ENCODE results near the gene KLF11. TPM values are rescaled to one million over a fixed set of nuclear protein-coding genes. Genes with fewer than 3 reads are reported as not detected.
A peak's percentile ranks its signal among the peaks of the same experiment; 100 is the strongest.

KLF11 gene
- total RNA-seq, 3 donors from 2014 or later, result 22.0 to 27.5 (median 22.2) TPM

DNA sequence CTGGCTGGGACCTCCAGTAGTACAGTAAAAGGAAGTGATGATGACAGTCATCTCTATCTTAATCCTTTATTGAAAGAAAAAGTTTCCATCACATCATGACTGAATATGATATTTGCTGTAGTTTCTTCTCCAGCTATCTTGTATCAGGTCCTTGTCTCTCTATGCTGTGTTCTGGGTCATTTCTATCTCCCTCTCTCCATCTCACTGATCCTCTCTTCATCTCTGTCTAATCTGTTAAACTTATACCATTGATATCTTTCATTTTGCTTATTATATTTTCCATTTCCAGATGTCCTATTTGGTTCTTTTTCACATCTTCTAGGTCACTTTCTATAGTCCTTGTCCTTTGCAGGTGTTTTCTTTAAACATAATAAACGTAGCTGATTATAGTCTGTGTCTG lies 24.5 kb downstream of the KLF11 start:
- TF ChIP-seq POLR2AphosphoS5 (IDR thresholded peaks at IDR 0.05) (no peak), CTCF (IDR thresholded peaks at IDR 0.05) (no peak), POLR2A (IDR thresholded peaks at IDR 0.05) (no peak)
- H3K9me3 ChIP-seq, result no peaks in the 10 kb centered on the region
- H3K27ac ChIP-seq, result no peak overlapping the region
- H3K27me3 ChIP-seq, result no peaks in the 10 kb centered on the region
- DNase-seq (ENCODE audit: low spot score in 2 of 2), result no peak
- H3K4me1 ChIP-seq, result no peaks in the 10 kb centered on the region
- H3K4me3 ChIP-seq, result no peak overlapping the region
- intact Hi-C loops (cut with DNase I; ENCODE audit: low total_unique reads), result loop anchor here (5.0 kb wide), 1 partner anchor 1091 kb away; no protein-coding TSS in a partner anchor
- H3K36me3 ChIP-seq, result no peaks in the 10 kb centered on the region

DNA sequence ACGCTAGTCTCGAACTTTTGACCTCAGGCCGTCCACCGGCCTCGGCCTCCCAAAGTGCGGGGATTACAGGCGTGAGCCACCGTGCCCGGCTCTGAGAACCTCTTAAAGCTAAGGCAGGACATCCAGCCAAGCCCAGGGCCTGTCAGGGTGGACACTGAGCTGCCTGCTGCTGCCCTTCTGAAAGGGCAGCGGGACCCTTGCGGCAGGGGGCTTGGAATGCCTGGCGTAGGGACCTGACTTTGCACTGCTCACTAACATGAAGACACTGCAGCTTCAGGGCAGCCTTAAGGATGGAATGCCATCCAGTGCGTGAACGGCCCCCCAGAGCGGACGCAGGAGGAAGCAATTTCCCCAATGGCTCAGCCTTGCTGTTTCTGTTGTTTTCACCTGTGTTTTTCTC lies 27.8 kb downstream of the KLF11 start:
- H3K4me3 ChIP-seq, result no peak overlapping the region
- no peaks in the 10 kb centered on the region for H3K27me3 ChIP-seq
- no peak for DNase-seq (ENCODE audit: low spot score in 2 of 2)
- H3K4me1 ChIP-seq, result no peaks in the 10 kb centered on the region
- no peaks in the 10 kb centered on the region for H3K9me3 ChIP-seq
- TF ChIP-seq CTCF (IDR thresholded peaks at IDR 0.05), result no peak
- intact Hi-C loops (cut with DNase I; ENCODE audit: low total_unique reads), result no loop called here
- H3K36me3 ChIP-seq, result no peaks in the 10 kb centered on the region
- H3K27ac ChIP-seq, result no peak overlapping the region

GRCh38 chr2:10071595-10071994 lies 28.2 kb downstream of the KLF11 start:
- H3K4me1 ChIP-seq, result no peaks in the 10 kb centered on the region
- no peak for DNase-seq (ENCODE audit: low spot score in 2 of 2)
- TF ChIP-seq POLR2A (IDR thresholded peaks at IDR 0.05), result no peak
- no peak for TF ChIP-seq POLR2AphosphoS5 (IDR thresholded peaks at IDR 0.05)
- TF ChIP-seq CTCF (IDR thresholded peaks at IDR 0.05), result no peak
- intact Hi-C loops (cut with DNase I; ENCODE audit: low total_unique reads), result no loop called here
- H3K27me3 ChIP-seq, result no peaks in the 10 kb centered on the region
- H3K36me3 ChIP-seq, result no peaks in the 10 kb centered on the region
- no peaks in the 10 kb centered on the region for H3K9me3 ChIP-seq
- H3K27ac ChIP-seq, result no peak overlapping the region
- H3K4me3 ChIP-seq, result no peak overlapping the region

- no peaks in the 10 kb centered on the region for H3K9me3 ChIP-seq
- H3K27me3 ChIP-seq, result no peaks in the 10 kb centered on the region
- DNase-seq (ENCODE audit: low spot score in 2 of 2), result peak; percentile 74 to 84
- H3K4me3 ChIP-seq, result no peak overlapping the region
- intact Hi-C loops (cut with DNase I; ENCODE audit: low total_unique reads), result no loop called here
- TF ChIP-seq POLR2AphosphoS5 (IDR thresholded peaks at IDR 0.05) (no peak), CTCF (IDR thresholded peaks at IDR 0.05) (peak; percentile 76 to 84 (median 83))
- H3K27ac ChIP-seq, result no peak overlapping the region
- no peaks in the 10 kb centered on the region for H3K36me3 ChIP-seq
- no peaks in the 10 kb centered on the region for H3K4me1 ChIP-seq
Observed at GRCh38 chr2:10072656-10073480, 29.5 kb downstream of the KLF11 start.

- TF ChIP-seq POLR2AphosphoS5 (IDR thresholded peaks at IDR 0.05), result no peak
- no peak for TF ChIP-seq POLR2A (IDR thresholded peaks at IDR 0.05)
- no peak for TF ChIP-seq CTCF (IDR thresholded peaks at IDR 0.05)
- H3K4me3 ChIP-seq, result no peak overlapping the region
- no peaks in the 10 kb centered on the region for H3K9me3 ChIP-seq
- no peak overlapping the region for H3K27ac ChIP-seq
- H3K27me3 ChIP-seq, result peaks cover 0 to 5% of the 10 kb centered on the region in 2 donors
- intact Hi-C loops (cut with DNase I; ENCODE audit: low total_unique reads), result no loop called here
- no peaks in the 10 kb centered on the region for H3K36me3 ChIP-seq
- peaks cover 0 to 1% of the 10 kb centered on the region in 2 donors for H3K4me1 ChIP-seq
- DNase-seq (ENCODE audit: low spot score in 2 of 2), result no peak
Observed at GRCh38 chr2:10073706-10074105, 30.4 kb downstream of the KLF11 start.

Measured in breast epithelium (tissue), 4 donors.